HG03558 (cell line): Measurements from ENCODE around the gene TRIOBP.
"Not testable (repeated sequence)": the region's sequence is repeated elsewhere in the genome, so short reads cannot be mapped to it uniquely, and the experiment has no call there.

Experiments
- ATAC-seq: cut with Tn5 transposase; IDR thresholded peaks from one replicate; pipeline ENCODE4 v1.9.1; 2021; ENCODE audit warnings: moderate number of reproducible peaks; ENCODE audit not compliant: unreplicated experiment; ENCODE audit errors: extremely low read depth

TRIOBP gene

GRCh38 chr22:37797874-37798500 lies 101.1 kb downstream of the TRIOBP start:
- no peak for ATAC-seq

GRCh38 chr22:37799979-37800378 lies 103.1 kb downstream of the TRIOBP start:
- not testable (repeated sequence) for ATAC-seq

- no peak for ATAC-seq
Observed at GRCh38 chr22:37801946-37802309, 105.1 kb downstream of the TRIOBP start.

GRCh38 chr22:37802310-37803194 lies 105.7 kb downstream of the TRIOBP start:
- ATAC-seq, result no peak

- no peak for ATAC-seq
Observed at GRCh38 chr22:37803195-37803638, 106.4 kb downstream of the TRIOBP start.

GRCh38 chr22:37803639-37804351 lies 106.9 kb downstream of the TRIOBP start:
- ATAC-seq, result no peak

- no peak for ATAC-seq
Observed at GRCh38 chr22:37804352-37804880, 107.6 kb downstream of the TRIOBP start.

GRCh38 chr22:37804881-37805809 lies 108.3 kb downstream of the TRIOBP start:
- ATAC-seq, result no peak

- no peak for ATAC-seq
Observed at GRCh38 chr22:37805810-37806277, 109.0 kb downstream of the TRIOBP start.

GRCh38 chr22:37806409-37807333 lies 109.8 kb downstream of the TRIOBP start:
- no peak for ATAC-seq

GRCh38 chr22:37807410-37808293 lies 110.8 kb downstream of the TRIOBP start, which contains the start of gene GCAT:
TSS of gene GCAT (plus strand) at chr22:37807934. CDS start at chr22:37807968, 34 bp downstream.
- no peak for ATAC-seq

- no peak for ATAC-seq
Observed at GRCh38 chr22:37808294-37808657, 111.4 kb downstream of the TRIOBP start.

GRCh38 chr22:37809672-37810333 lies 113.0 kb downstream of the TRIOBP start:
- ATAC-seq, result no peak

- no peak for ATAC-seq
Observed at GRCh38 chr22:37811867-37812266, 115.0 kb downstream of the TRIOBP start.

GRCh38 chr22:37812869-37813678 lies 116.2 kb downstream of the TRIOBP start:
- ATAC-seq, result no peak

- ATAC-seq, result no peak
Observed at GRCh38 chr22:37815593-37815992, 118.7 kb downstream of the TRIOBP start.
